Neural cell (in vitro differentiated cells): Measurements from ENCODE around the gene MLKL. TPM values are rescaled to one million over a fixed set of nuclear protein-coding genes. Genes with fewer than 3 reads are reported as not detected.

Experiments
- H2AFZ ChIP-seq: fragments of 200-600, 300-800 bp; sonication (generic), shearing (Covaris generic); 2 replicates; pipeline ENCODE4 v1.6.0; 2014; ENCODE audit warnings: low read depth, mild to moderate bottlenecking, antibody characterized with exemption, low read length, moderate library complexity
- H3F3A ChIP-seq: fragments of 200-600 bp; shearing (Covaris generic); 2 replicates; pipeline ENCODE4 v1.6.1; 2016; ENCODE audit warnings: mild to moderate bottlenecking, moderate library complexity, mixed read lengths, antibody characterized with exemption, low read length; ENCODE audit not compliant: insufficient read depth, poor library complexity, severe bottlenecking
- H3K27ac ChIP-seq: fragments of 200-600, 300-800 bp; sonication (generic), shearing (Covaris generic); 2 replicates; pipeline ENCODE4 v1.5.1; 2014; ENCODE audit warnings: mild to moderate bottlenecking, low read length, moderate library complexity
- H3K27me3 ChIP-seq: fragments of 300-800, 200-600 bp; sonication (generic), shearing (Covaris generic); 2 replicates; pipeline ENCODE4 v1.6.0; 2014; ENCODE audit warnings: mild to moderate bottlenecking, low read depth, low read length, moderate library complexity; ENCODE audit not compliant: insufficient read depth
- H3K36me3 ChIP-seq: fragments of 300-800, 200-600 bp; sonication (generic), shearing (Covaris generic); 2 replicates; pipeline ENCODE4 v1.5.1; 2014; ENCODE audit warnings: mild to moderate bottlenecking, antibody characterized with exemption, low read length, moderate library complexity; ENCODE audit not compliant: insufficient read depth
- H3K4me2 ChIP-seq: fragments of 300-800, 200-600 bp; sonication (generic), shearing (Covaris generic); 2 replicates; pipeline ENCODE4 v1.6.0; 2014; ENCODE audit warnings: mild to moderate bottlenecking, low read length
- H3K4me3 ChIP-seq: fragments of 300-800, 200-600 bp; sonication (generic), shearing (Covaris generic); 2 replicates; pipeline ENCODE4 v1.5.1; 2014; ENCODE audit warnings: mild to moderate bottlenecking, low read length, moderate library complexity
- H3K79me2 ChIP-seq: fragments of 200-600 bp; shearing (Covaris generic); replicated peaks from 2 replicates; pipeline ENCODE4 v1.6.0; 2014; ENCODE audit warnings: mild to moderate bottlenecking, low read length, moderate library complexity; ENCODE audit not compliant: insufficient read depth
- H3K9ac ChIP-seq: fragments of 300-800, 200-600 bp; sonication (generic), shearing (Covaris generic); 2 replicates; pipeline ENCODE4 v1.6.1; 2016; ENCODE audit warnings: mild to moderate bottlenecking, low read length, mixed read lengths
- H3K9me2 ChIP-seq: fragments of 200-600 bp; shearing (Covaris generic); 2 replicates; pipeline ENCODE4 v1.6.1; 2016; ENCODE audit warnings: mild to moderate bottlenecking, low read length, mixed read lengths; ENCODE audit not compliant: insufficient read depth
- H3K9me3 ChIP-seq: fragments of 200-600, 300-800 bp; sonication (generic), shearing (Covaris generic); 2 replicates; pipeline ENCODE4 v1.6.1; 2016; ENCODE audit warnings: mild to moderate bottlenecking, mixed run types, low read length, moderate library complexity, mixed read lengths
- H4K20me1 ChIP-seq: fragments of 200-600 bp; shearing (Covaris generic); 2 replicates; pipeline ENCODE4 v1.6.1; 2016; ENCODE audit warnings: mild to moderate bottlenecking, mixed run types; ENCODE audit not compliant: insufficient read depth
- CTCF ChIP-seq: fragments of 450-650 bp; IDR thresholded peaks from 2 replicates; pipeline ENCODE4 v1.5.1; 2014; ENCODE audit warnings: antibody characterized with exemption, mild to moderate bottlenecking, moderate library complexity; ENCODE audit not compliant: poor library complexity, severe bottlenecking
- EP300 ChIP-seq: fragments of 450-650 bp; conservative IDR thresholded peaks from 2 replicates; pipeline ENCODE4 v1.6.1; 2014; ENCODE audit warnings: antibody characterized with exemption, mild to moderate bottlenecking, moderate library complexity; ENCODE audit not compliant: poor library complexity, severe bottlenecking
- EZH2 ChIP-seq: fragments of 200-600, 300-800 bp; shearing (Covaris generic), sonication (generic); IDR thresholded peaks from 2 replicates; pipeline ENCODE4 v1.6.1; 2014; ENCODE audit warnings: antibody characterized with exemption, low read length, borderline replicate concordance, mild to moderate bottlenecking; ENCODE audit not compliant: insufficient read depth, poor library complexity, severe bottlenecking
- MXI1 ChIP-seq: fragments of 450-650 bp; conservative IDR thresholded peaks from 2 replicates; pipeline ENCODE4 v1.6.1; 2014; ENCODE audit warnings: antibody characterized with exemption, mild to moderate bottlenecking; ENCODE audit not compliant: poor library complexity, severe bottlenecking
- POLR2AphosphoS5 ChIP-seq: IDR thresholded peaks from 2 replicates; pipeline ENCODE4 v1.6.1; 2012
- RAD21 ChIP-seq: fragments of 450-650 bp; conservative IDR thresholded peaks from 2 replicates; pipeline ENCODE4 v1.6.1; 2014; ENCODE audit warnings: antibody characterized with exemption, mild to moderate bottlenecking, moderate library complexity
- REST ChIP-seq: IDR thresholded peaks from 2 replicates; pipeline ENCODE4 v1.6.1; 2012; ENCODE audit warnings: borderline replicate concordance
- SMC3 ChIP-seq: fragments of 450-650 bp; conservative IDR thresholded peaks from 2 replicates; pipeline ENCODE4 v1.6.1; 2014; ENCODE audit warnings: antibody characterized with exemption, mild to moderate bottlenecking, moderate library complexity; ENCODE audit not compliant: poor library complexity
- TAF1 ChIP-seq: IDR thresholded peaks from 2 replicates; pipeline ENCODE4 v1.6.1; 2012; ENCODE audit warnings: low read depth
- polyA plus RNA-seq: library from polyadenylated mRNA; depleted of rRNA; stranded (reverse); fragments of >200 nt; gene quantifications from 2 replicates; pipeline ENCODE4 v1.2.3, GENCODE V29; 2014

MLKL gene
- polyA plus RNA-seq, 1 donor from 2014 or later, result not detected

GRCh38 chr16:74735554-74735953 is 34.9 kb upstream of the MLKL start:
- Histone ChIP-seq H3K4me2 (no peak overlapping the region), H3K9me2 (no peaks in the 10 kb centered on the region), H3K27me3 (no peaks in the 10 kb centered on the region), H3K79me2 (no peaks in the 10 kb centered on the region), H4K20me1 (no peaks in the 10 kb centered on the region), H3K4me3 (no peak overlapping the region), H3K36me3 (no peaks in the 10 kb centered on the region), H3K9ac (no peak overlapping the region), H2AFZ (no peak overlapping the region), H3K27ac (no peak overlapping the region), H3F3A (no peaks in the 10 kb centered on the region), H3K9me3 (no peaks in the 10 kb centered on the region)
- TF ChIP-seq MXI1, result no peak
- TF ChIP-seq SMC3, result no peak
- TF ChIP-seq CTCF, result no peak
- TF ChIP-seq POLR2AphosphoS5, result no peak
- no peak for TF ChIP-seq RAD21
- no peak for TF ChIP-seq TAF1
- TF ChIP-seq EP300, result no peak
- TF ChIP-seq EZH2, result no peak
- TF ChIP-seq REST, result no peak

GRCh38 chr16:74735162-74735452 is 34.4 kb upstream of the MLKL start:
- Histone ChIP-seq H3K79me2 (no peaks in the 10 kb centered on the region), H3K4me3 (no peak overlapping the region), H3K36me3 (no peaks in the 10 kb centered on the region), H3F3A (no peaks in the 10 kb centered on the region), H3K9me3 (no peaks in the 10 kb centered on the region), H3K27ac (no peak overlapping the region), H3K9me2 (no peaks in the 10 kb centered on the region), H2AFZ (no peak overlapping the region), H3K4me2 (no peak overlapping the region), H3K27me3 (no peaks in the 10 kb centered on the region), H3K9ac (no peak overlapping the region), H4K20me1 (no peaks in the 10 kb centered on the region)
- no peak for TF ChIP-seq POLR2AphosphoS5
- no peak for TF ChIP-seq EP300
- TF ChIP-seq MXI1, result no peak
- no peak for TF ChIP-seq CTCF
- no peak for TF ChIP-seq TAF1
- no peak for TF ChIP-seq EZH2
- no peak for TF ChIP-seq RAD21
- no peak for TF ChIP-seq SMC3
- TF ChIP-seq REST, result no peak
